Neural cell (in vitro differentiated cells): ENCODE data around the gene TULP4. TPM values are rescaled to one million over a fixed set of nuclear protein-coding genes. Genes with fewer than 3 reads are reported as not detected.

ENCODE experiments used
- H2AFZ ChIP-seq: fragments of 200-600, 300-800 bp; sonication (generic), shearing (Covaris generic); 2 replicates; pipeline ENCODE4 v1.6.0; 2014; ENCODE audit warnings: low read depth, mild to moderate bottlenecking, antibody characterized with exemption, low read length, moderate library complexity
- H3F3A ChIP-seq: fragments of 200-600 bp; shearing (Covaris generic); 2 replicates; pipeline ENCODE4 v1.6.1; 2016; ENCODE audit warnings: mild to moderate bottlenecking, moderate library complexity, mixed read lengths, antibody characterized with exemption, low read length; ENCODE audit not compliant: insufficient read depth, poor library complexity, severe bottlenecking
- H3K27ac ChIP-seq: fragments of 200-600, 300-800 bp; sonication (generic), shearing (Covaris generic); 2 replicates; pipeline ENCODE4 v1.5.1; 2014; ENCODE audit warnings: mild to moderate bottlenecking, low read length, moderate library complexity
- H3K27me3 ChIP-seq: fragments of 300-800, 200-600 bp; sonication (generic), shearing (Covaris generic); 2 replicates; pipeline ENCODE4 v1.6.0; 2014; ENCODE audit warnings: mild to moderate bottlenecking, low read depth, low read length, moderate library complexity; ENCODE audit not compliant: insufficient read depth
- H3K36me3 ChIP-seq: fragments of 300-800, 200-600 bp; sonication (generic), shearing (Covaris generic); 2 replicates; pipeline ENCODE4 v1.5.1; 2014; ENCODE audit warnings: mild to moderate bottlenecking, antibody characterized with exemption, low read length, moderate library complexity; ENCODE audit not compliant: insufficient read depth
- H3K4me2 ChIP-seq: fragments of 300-800, 200-600 bp; sonication (generic), shearing (Covaris generic); 2 replicates; pipeline ENCODE4 v1.6.0; 2014; ENCODE audit warnings: mild to moderate bottlenecking, low read length
- H3K4me3 ChIP-seq: fragments of 300-800, 200-600 bp; sonication (generic), shearing (Covaris generic); 2 replicates; pipeline ENCODE4 v1.5.1; 2014; ENCODE audit warnings: mild to moderate bottlenecking, low read length, moderate library complexity
- H3K79me2 ChIP-seq: fragments of 200-600 bp; shearing (Covaris generic); replicated peaks from 2 replicates; pipeline ENCODE4 v1.6.0; 2014; ENCODE audit warnings: mild to moderate bottlenecking, low read length, moderate library complexity; ENCODE audit not compliant: insufficient read depth
- H3K9ac ChIP-seq: fragments of 300-800, 200-600 bp; sonication (generic), shearing (Covaris generic); 2 replicates; pipeline ENCODE4 v1.6.1; 2016; ENCODE audit warnings: mild to moderate bottlenecking, low read length, mixed read lengths
- H3K9me2 ChIP-seq: fragments of 200-600 bp; shearing (Covaris generic); 2 replicates; pipeline ENCODE4 v1.6.1; 2016; ENCODE audit warnings: mild to moderate bottlenecking, low read length, mixed read lengths; ENCODE audit not compliant: insufficient read depth
- H3K9me3 ChIP-seq: fragments of 200-600, 300-800 bp; sonication (generic), shearing (Covaris generic); 2 replicates; pipeline ENCODE4 v1.6.1; 2016; ENCODE audit warnings: mild to moderate bottlenecking, mixed run types, low read length, moderate library complexity, mixed read lengths
- H4K20me1 ChIP-seq: fragments of 200-600 bp; shearing (Covaris generic); 2 replicates; pipeline ENCODE4 v1.6.1; 2016; ENCODE audit warnings: mild to moderate bottlenecking, mixed run types; ENCODE audit not compliant: insufficient read depth
- CTCF ChIP-seq: fragments of 450-650 bp; IDR thresholded peaks from 2 replicates; pipeline ENCODE4 v1.5.1; 2014; ENCODE audit warnings: antibody characterized with exemption, mild to moderate bottlenecking, moderate library complexity; ENCODE audit not compliant: poor library complexity, severe bottlenecking
- EP300 ChIP-seq: fragments of 450-650 bp; conservative IDR thresholded peaks from 2 replicates; pipeline ENCODE4 v1.6.1; 2014; ENCODE audit warnings: antibody characterized with exemption, mild to moderate bottlenecking, moderate library complexity; ENCODE audit not compliant: poor library complexity, severe bottlenecking
- EZH2 ChIP-seq: fragments of 200-600, 300-800 bp; shearing (Covaris generic), sonication (generic); IDR thresholded peaks from 2 replicates; pipeline ENCODE4 v1.6.1; 2014; ENCODE audit warnings: antibody characterized with exemption, low read length, borderline replicate concordance, mild to moderate bottlenecking; ENCODE audit not compliant: insufficient read depth, poor library complexity, severe bottlenecking
- MXI1 ChIP-seq: fragments of 450-650 bp; conservative IDR thresholded peaks from 2 replicates; pipeline ENCODE4 v1.6.1; 2014; ENCODE audit warnings: antibody characterized with exemption, mild to moderate bottlenecking; ENCODE audit not compliant: poor library complexity, severe bottlenecking
- POLR2AphosphoS5 ChIP-seq: IDR thresholded peaks from 2 replicates; pipeline ENCODE4 v1.6.1; 2012
- RAD21 ChIP-seq: fragments of 450-650 bp; conservative IDR thresholded peaks from 2 replicates; pipeline ENCODE4 v1.6.1; 2014; ENCODE audit warnings: antibody characterized with exemption, mild to moderate bottlenecking, moderate library complexity
- REST ChIP-seq: IDR thresholded peaks from 2 replicates; pipeline ENCODE4 v1.6.1; 2012; ENCODE audit warnings: borderline replicate concordance
- SMC3 ChIP-seq: fragments of 450-650 bp; conservative IDR thresholded peaks from 2 replicates; pipeline ENCODE4 v1.6.1; 2014; ENCODE audit warnings: antibody characterized with exemption, mild to moderate bottlenecking, moderate library complexity; ENCODE audit not compliant: poor library complexity
- TAF1 ChIP-seq: IDR thresholded peaks from 2 replicates; pipeline ENCODE4 v1.6.1; 2012; ENCODE audit warnings: low read depth
- polyA plus RNA-seq: library from polyadenylated mRNA; depleted of rRNA; stranded (reverse); fragments of >200 nt; gene quantifications from 2 replicates; pipeline ENCODE4 v1.2.3, GENCODE V29; 2014

TULP4 gene
- polyA plus RNA-seq, 1 donor from 2014 or later = 30.6 TPM

GRCh38 chr6:158366363-158366762, 54.1 kb downstream of the TULP4 start:
- H3F3A ChIP-seq = no peaks in the 10 kb centered on the region
- H3K79me2 ChIP-seq = no peaks in the 10 kb centered on the region
- no peak overlapping the region for H3K27ac ChIP-seq
- H3K9me2 ChIP-seq = no peaks in the 10 kb centered on the region
- no peaks in the 10 kb centered on the region for H3K9me3 ChIP-seq
- no peak for TF ChIP-seq SMC3
- TF ChIP-seq RAD21 = no peak
- TF ChIP-seq EZH2 = no peak
- TF ChIP-seq REST = no peak
- TF ChIP-seq CTCF = no peak
- no peak for TF ChIP-seq POLR2AphosphoS5
- TF ChIP-seq EP300 = no peak
- TF ChIP-seq TAF1 = no peak
- no peak for TF ChIP-seq MXI1
- no peaks in the 10 kb centered on the region for H4K20me1 ChIP-seq
- H3K4me3 ChIP-seq = no peak overlapping the region
- no peaks in the 10 kb centered on the region for H3K36me3 ChIP-seq
- no peak overlapping the region for H3K9ac ChIP-seq
- H2AFZ ChIP-seq = no peak overlapping the region
- no peaks in the 10 kb centered on the region for H3K27me3 ChIP-seq
- H3K4me2 ChIP-seq = no peak overlapping the region

DNA sequence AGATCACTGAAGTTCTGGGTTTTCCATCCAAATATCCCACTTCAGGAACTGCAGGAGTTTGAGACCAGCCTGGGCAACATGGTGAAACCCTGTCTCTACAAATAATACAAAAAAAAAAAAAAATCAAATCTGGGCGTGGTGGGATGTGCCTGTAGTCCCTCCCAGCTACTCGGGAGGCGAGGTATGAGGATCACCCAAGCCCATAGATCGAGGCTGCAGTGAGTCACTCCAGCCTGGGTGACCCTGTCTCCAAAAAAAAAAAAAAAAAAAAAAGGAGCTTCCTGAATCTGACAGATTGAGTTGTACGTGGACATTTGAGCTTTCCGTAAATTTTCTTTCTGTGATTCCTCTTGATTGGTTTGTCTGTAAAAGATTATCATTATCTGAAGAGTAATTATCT, 55.6 kb downstream of the TULP4 start:
- H3K27me3 ChIP-seq = no peaks in the 10 kb centered on the region
- no peaks in the 10 kb centered on the region for H3K9me3 ChIP-seq
- no peaks in the 10 kb centered on the region for H3F3A ChIP-seq
- no peak overlapping the region for H3K4me2 ChIP-seq
- no peaks in the 10 kb centered on the region for H3K36me3 ChIP-seq
- no peak overlapping the region for H3K9ac ChIP-seq
- no peaks in the 10 kb centered on the region for H3K79me2 ChIP-seq
- no peak for TF ChIP-seq EP300
- no peaks in the 10 kb centered on the region for H4K20me1 ChIP-seq
- no peak overlapping the region for H3K4me3 ChIP-seq
- no peak overlapping the region for H2AFZ ChIP-seq
- no peak overlapping the region for H3K27ac ChIP-seq
- H3K9me2 ChIP-seq = no peaks in the 10 kb centered on the region

DNA sequence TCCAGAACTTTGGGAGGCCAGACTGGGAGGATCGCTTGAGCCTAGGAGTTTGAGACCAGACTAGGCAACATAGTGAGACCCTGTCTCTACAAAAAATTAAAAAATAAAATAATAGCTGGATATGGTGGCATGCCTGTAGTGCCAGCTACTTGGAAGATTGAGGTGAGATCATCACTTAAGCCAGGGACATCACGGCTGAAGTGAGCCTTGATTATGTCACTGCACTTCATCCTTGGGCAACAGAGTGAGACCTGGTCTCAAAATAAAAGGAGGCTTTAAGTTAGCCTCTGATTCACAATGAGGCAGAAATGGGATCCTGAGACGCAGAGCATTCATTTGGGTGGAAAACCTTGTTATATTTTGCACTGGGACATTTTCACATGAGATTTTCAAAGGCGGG, 57.0 kb downstream of the TULP4 start:
- Histone ChIP-seq H3F3A (no peaks in the 10 kb centered on the region), H4K20me1 (no peaks in the 10 kb centered on the region), H3K27me3 (no peaks in the 10 kb centered on the region), H3K9me2 (no peaks in the 10 kb centered on the region), H3K9me3 (no peaks in the 10 kb centered on the region), H3K36me3 (no peaks in the 10 kb centered on the region), H2AFZ (no peak overlapping the region), H3K4me3 (no peak overlapping the region), H3K27ac (no peak overlapping the region), H3K79me2 (no peaks in the 10 kb centered on the region), H3K9ac (no peak overlapping the region), H3K4me2 (no peak overlapping the region)
- no peak for TF ChIP-seq CTCF
- no peak for TF ChIP-seq EZH2
- TF ChIP-seq POLR2AphosphoS5 = no peak
- no peak for TF ChIP-seq REST
- TF ChIP-seq MXI1 = no peak
- TF ChIP-seq RAD21 = no peak
- TF ChIP-seq TAF1 = no peak
- no peak for TF ChIP-seq SMC3
- no peak for TF ChIP-seq EP300
